Activated naive CD4-positive, alpha-beta T cell treated with anti-CD3 and anti-CD28 coated beads, Interleukin-2, amount 10 ng/mL, durations not matched to agents 5 hours and 36 hours (primary cell): ENCODE measurements around the gene TMEM115. TPM values are rescaled to one million over a fixed set of nuclear protein-coding genes. Genes with fewer than 3 reads are reported as not detected.

Experiments used
- total RNA-seq, 2 experiments: library from RNA; stranded (reverse); gene quantifications; one replicate each; pipeline ENCODE4 v1.2.3, GENCODE V29; 2021

The TMEM115 gene, protein sequence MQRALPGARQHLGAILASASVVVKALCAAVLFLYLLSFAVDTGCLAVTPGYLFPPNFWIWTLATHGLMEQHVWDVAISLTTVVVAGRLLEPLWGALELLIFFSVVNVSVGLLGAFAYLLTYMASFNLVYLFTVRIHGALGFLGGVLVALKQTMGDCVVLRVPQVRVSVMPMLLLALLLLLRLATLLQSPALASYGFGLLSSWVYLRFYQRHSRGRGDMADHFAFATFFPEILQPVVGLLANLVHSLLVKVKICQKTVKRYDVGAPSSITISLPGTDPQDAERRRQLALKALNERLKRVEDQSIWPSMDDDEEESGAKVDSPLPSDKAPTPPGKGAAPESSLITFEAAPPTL
- total RNA-seq = 10 to 100 TPM; 19.0 to 19.8 TPM

GRCh38 chr3:50358911-50359759 is at the start of gene TMEM115:
TMEM115 (minus strand) TSS chr3:50359521; CDS start chr3:50359063, 458 bp downstream.

GRCh38 chr3:50350527-50351322 is 8.6 kb downstream of the TMEM115 start, which contains the start of the genes CYB561D2 and NPRL2:
CYB561D2 (plus strand) TSS chr3:50350862; CDS start chr3:50351434, 572 bp downstream.
NPRL2 (minus strand) TSS chr3:50350775; CDS start chr3:50350652, 123 bp downstream.

DNA sequence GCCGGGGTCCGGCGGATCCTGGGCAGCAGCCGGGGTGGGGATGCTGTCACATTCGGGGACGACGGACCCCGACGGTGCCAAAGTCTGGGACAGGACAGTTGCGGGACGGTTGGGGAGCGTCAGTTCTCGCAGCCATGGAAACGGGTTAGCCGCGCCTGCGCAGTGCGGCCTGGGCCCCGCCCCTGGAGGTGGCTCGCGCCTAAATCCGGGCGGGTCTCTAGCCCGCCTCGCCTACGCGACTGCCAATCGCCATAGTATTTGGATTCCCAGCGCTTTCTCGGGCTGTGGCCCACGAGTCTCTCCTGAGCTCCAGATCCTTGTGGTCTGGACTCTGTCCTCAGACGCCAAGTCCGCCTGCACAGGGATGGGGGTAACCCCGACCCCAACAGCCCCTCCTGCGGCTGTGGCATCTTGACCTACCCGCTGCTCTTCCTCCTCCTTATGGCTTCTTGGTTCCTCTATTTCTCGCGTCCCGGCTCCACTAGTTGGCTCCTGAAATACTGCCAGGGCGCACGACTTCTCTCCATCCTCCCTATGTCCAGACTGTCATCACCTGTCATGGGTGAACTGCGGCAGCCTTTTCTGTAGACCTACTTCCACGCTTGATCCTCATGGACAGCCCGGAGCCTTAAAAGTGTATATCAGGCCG is 13.6 kb downstream of the TMEM115 start, which contains the start of gene ZMYND10:
Gene ZMYND10, minus strand, starts transcription at position 147 of the 649 bp plus-strand sequence. CDS start 153 bp downstream, outside the sequence.

GRCh38 chr3:50340448-50341329 is 18.6 kb downstream of the TMEM115 start, which contains the start of gene RASSF1:
RASSF1 (minus strand) TSS chr3:50340836; CDS start chr3:50340805, 31 bp downstream.

GRCh38 chr3:50327943-50328691 is 31.2 kb downstream of the TMEM115 start, which contains the start of gene TUSC2:
TUSC2 (minus strand) TSS chr3:50328223; CDS start chr3:50328099, 124 bp downstream.

GRCh38 chr3:50322386-50323091 is 36.8 kb downstream of the TMEM115 start, which contains the start of gene HYAL2:
HYAL2 (minus strand) TSS chr3:50322745; CDS start chr3:50320489, 2,256 bp downstream.

Other genes starting within 250 kb of the TMEM115 start
- not detected for gene SEMA3F, start 204.2 kb downstream of the TMEM115 start, total RNA-seq
- gene GNAT1, start 167.9 kb downstream of the TMEM115 start, total RNA-seq = not detected
- gene SLC38A3, start 154.2 kb downstream of the TMEM115 start, total RNA-seq = not detected
- gene GNAI2, start 123.3 kb downstream of the TMEM115 start, total RNA-seq = 100 to 1,000 TPM; 372 to 387 TPM
- gene SEMA3B, start 90.4 kb downstream of the TMEM115 start, total RNA-seq = under 1 TPM; 0.30 to 0.34 TPM
- gene LSMEM2, start 80.4 kb downstream of the TMEM115 start, total RNA-seq = not detected
- gene IFRD2, start 67.1 kb downstream of the TMEM115 start, total RNA-seq = 10 to 100 TPM; 54.2 to 58.4 TPM
- gene HYAL3, start 60.1 kb downstream of the TMEM115 start, total RNA-seq = 1 to 10 TPM; 6.3 to 7.0 TPM
- 10 to 100 TPM; 33.2 to 35.3 TPM for gene NAA80, start 60.1 kb downstream of the TMEM115 start, total RNA-seq
- under 1 TPM; 0.24 to 0.40 TPM for gene HYAL1, start 55.9 kb downstream of the TMEM115 start, total RNA-seq
- 1 to 10 TPM; 4.0 to 6.0 TPM for gene HYAL2, start 36.8 kb downstream of the TMEM115 start, total RNA-seq
- gene TUSC2, start 31.3 kb downstream of the TMEM115 start, total RNA-seq = 10 to 100 TPM; 15.5 TPM
- gene RASSF1, start 18.7 kb downstream of the TMEM115 start, total RNA-seq = 100 to 1,000 TPM in 1 of 2 experiments, 10 to 100 TPM in 1; 96.2 to 102 TPM
- gene ZMYND10, start 13.8 kb downstream of the TMEM115 start, total RNA-seq = 1 to 10 TPM; 2.2 to 3.0 TPM
- gene NPRL2, start 8.7 kb downstream of the TMEM115 start, total RNA-seq = 10 to 100 TPM; 44.2 to 45.0 TPM
- 10 to 100 TPM; 33.7 to 35.8 TPM for gene CYB561D2, start 8.7 kb downstream of the TMEM115 start, total RNA-seq
- gene CACNA2D2, start 144.1 kb upstream of the TMEM115 start, total RNA-seq = under 1 TPM; 0.60 to 0.63 TPM
- 10 to 100 TPM; 39.0 to 39.2 TPM for gene C3orf18, start 208.2 kb upstream of the TMEM115 start, total RNA-seq
- 10 to 100 TPM; 77.1 to 80.0 TPM for gene HEMK1, start 210.0 kb upstream of the TMEM115 start, total RNA-seq